ACC112 (cell line): ENCODE measurements around the gene SLC43A3.

Source experiments
- H2AFZ ChIP-seq: fragments of 200-600 bp; sonication (generic); one replicate; pipeline ENCODE4 v1.6.0; 2017; ENCODE audit warnings: antibody characterized with exemption, low read length; ENCODE audit not compliant: unreplicated experiment
- H3K27ac ChIP-seq: fragments of 200-600 bp; sonication (generic); 2 replicates; pipeline ENCODE4 v1.5.1; 2014; ENCODE audit warnings: low read depth, mild to moderate bottlenecking, antibody characterized with exemption, low read length, moderate library complexity
- H3K27me3 ChIP-seq: fragments of 200-600 bp; sonication (generic); 2 replicates; pipeline ENCODE4 v1.6.1; 2014; ENCODE audit warnings: mild to moderate bottlenecking, antibody characterized with exemption, low read length, moderate library complexity, mixed read lengths; ENCODE audit not compliant: insufficient read depth
- H3K36me3 ChIP-seq: fragments of 200-600 bp; sonication (generic); 2 replicates; pipeline ENCODE4 v1.6.1; 2016; ENCODE audit warnings: mild to moderate bottlenecking, antibody characterized with exemption, low read length, moderate library complexity, mixed read lengths; ENCODE audit not compliant: insufficient read depth
- H3K4me1 ChIP-seq: fragments of 200-600 bp; sonication (generic); one replicate; pipeline ENCODE4 v1.6.1; 2016; ENCODE audit warnings: low read length, mixed read lengths; ENCODE audit not compliant: insufficient read depth, unreplicated experiment, control insufficient read depth
- H3K4me3 ChIP-seq: fragments of 200-600 bp; sonication (generic); 2 replicates; pipeline ENCODE4 v1.5.1; 2014; ENCODE audit warnings: mild to moderate bottlenecking, low read depth, low read length
- H3K79me2 ChIP-seq: fragments of 200-600 bp; sonication (generic); one replicate; pipeline ENCODE4 v1.6.0; 2016; ENCODE audit warnings: low read length; ENCODE audit not compliant: control insufficient read depth, unreplicated experiment, insufficient read depth

The SLC43A3 gene

GRCh38 chr11:57394203-57394965, 32.5 kb downstream of the SLC43A3 start:
- Histone ChIP-seq H3K36me3 (no peaks in the 10 kb centered on the region), H3K27ac (no peak overlapping the region), H3K4me3 (no peak overlapping the region), H2AFZ (no peak overlapping the region), H3K27me3 (peaks cover 66% of the 10 kb centered on the region), H3K4me1 (no peaks in the 10 kb centered on the region), H3K79me2 (no peaks in the 10 kb centered on the region)

DNA sequence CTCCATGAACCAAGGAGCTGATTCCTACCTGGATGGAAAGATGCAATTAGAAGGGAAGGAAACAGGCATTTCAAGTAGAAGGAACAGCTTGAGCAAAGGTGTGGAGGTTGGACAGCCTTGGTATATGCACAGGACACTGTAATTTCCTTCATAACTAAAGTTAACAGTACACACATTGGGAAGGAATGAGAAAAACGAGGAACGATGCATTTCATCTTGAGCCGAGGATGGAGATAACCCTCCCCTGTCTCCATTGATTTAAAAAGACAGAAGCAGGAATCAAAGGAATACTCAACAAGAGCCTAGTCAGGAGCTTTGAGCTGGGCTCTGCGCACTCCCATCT, 34.2 kb downstream of the SLC43A3 start:
- Histone ChIP-seq H3K36me3 (no peaks in the 10 kb centered on the region), H3K4me3 (no peak overlapping the region), H3K4me1 (no peaks in the 10 kb centered on the region), H3K27me3 (peaks cover 69% of the 10 kb centered on the region), H2AFZ (no peak overlapping the region), H3K27ac (no peak overlapping the region), H3K79me2 (no peaks in the 10 kb centered on the region)

DNA sequence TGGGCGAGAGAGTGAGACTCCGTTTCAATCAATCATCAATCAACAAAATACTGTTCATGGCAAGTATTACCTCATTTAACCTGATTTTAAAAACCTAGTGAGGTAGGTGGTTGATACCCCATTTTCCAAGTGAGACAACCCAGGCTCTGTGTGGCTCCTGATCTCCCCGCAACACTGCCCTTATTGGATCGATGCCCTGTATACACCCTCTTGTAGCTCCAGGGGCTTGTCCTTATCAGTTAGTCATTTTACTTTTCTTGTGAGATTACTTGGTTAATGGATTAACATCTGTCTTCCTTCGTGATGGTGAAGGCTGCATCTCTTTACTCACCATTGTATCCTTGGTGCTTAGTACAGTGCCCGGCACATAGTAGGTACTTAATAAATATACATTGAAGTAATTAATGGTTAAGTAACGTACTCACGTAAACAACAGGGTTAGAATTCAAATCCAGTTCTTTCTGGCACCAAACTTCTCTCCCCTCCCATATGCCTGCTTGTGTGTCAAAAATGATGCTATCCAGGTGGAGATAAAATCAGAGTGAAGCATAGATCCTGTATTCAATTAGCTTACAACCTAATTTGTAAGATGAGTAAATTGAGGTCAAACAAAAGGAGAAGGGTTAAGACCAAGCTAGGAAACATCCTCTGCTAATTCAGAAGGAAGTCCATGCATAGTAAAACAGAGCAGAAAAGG, 34.7 kb downstream of the SLC43A3 start:
- no peaks in the 10 kb centered on the region for H3K79me2 ChIP-seq
- H3K4me1 ChIP-seq, result no peaks in the 10 kb centered on the region
- no peak overlapping the region for H2AFZ ChIP-seq
- H3K36me3 ChIP-seq, result no peaks in the 10 kb centered on the region
- H3K27me3 ChIP-seq, result peaks cover 68% of the 10 kb centered on the region
- H3K4me3 ChIP-seq, result no peak overlapping the region
- no peak overlapping the region for H3K27ac ChIP-seq

- Histone ChIP-seq H2AFZ (no peak overlapping the region), H3K79me2 (no peaks in the 10 kb centered on the region), H3K36me3 (no peaks in the 10 kb centered on the region), H3K27ac (no peak overlapping the region), H3K4me1 (no peaks in the 10 kb centered on the region), H3K27me3 (peaks cover 72% of the 10 kb centered on the region), H3K4me3 (no peak overlapping the region)
These were observed 35.4 kb downstream of the SLC43A3 start for GRCh38 chr11:57391539-57391938.

DNA sequence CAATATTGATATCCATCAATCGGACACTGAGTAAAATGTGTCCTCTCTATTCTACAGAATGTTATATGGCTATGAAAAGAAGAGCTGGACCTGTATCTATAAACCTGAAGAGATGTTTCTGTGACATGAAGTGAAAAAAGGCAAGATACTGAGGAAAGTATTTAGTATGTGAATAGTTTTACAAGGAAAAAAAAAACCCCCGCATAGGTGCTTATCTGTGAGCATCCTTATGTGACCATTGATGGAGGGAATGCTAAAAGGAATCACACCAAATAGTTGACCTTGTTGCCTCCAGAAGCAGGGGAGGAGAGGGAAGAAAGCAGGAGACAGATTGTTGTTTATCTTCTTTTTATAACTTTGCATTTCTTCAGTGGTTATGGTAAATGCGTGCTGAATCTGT, 35.8 kb downstream of the SLC43A3 start:
- no peaks in the 10 kb centered on the region for H3K4me1 ChIP-seq
- H3K36me3 ChIP-seq, result no peaks in the 10 kb centered on the region
- H3K27ac ChIP-seq, result no peak overlapping the region
- peaks cover 72% of the 10 kb centered on the region for H3K27me3 ChIP-seq
- no peak overlapping the region for H2AFZ ChIP-seq
- no peaks in the 10 kb centered on the region for H3K79me2 ChIP-seq
- H3K4me3 ChIP-seq, result no peak overlapping the region

GRCh38 chr11:57390535-57390934, 36.4 kb downstream of the SLC43A3 start, which contains the start of gene PRG2:
Gene PRG2 (minus strand): TSS chr11:57390650. CDS start chr11:57389944, 706 bp downstream.
- Histone ChIP-seq H3K36me3 (no peaks in the 10 kb centered on the region), H3K4me3 (no peak within 1 kb of the TSS), H3K4me1 (no peaks in the 10 kb centered on the region), H3K27me3 (peaks cover 72% of the 10 kb centered on the region), H3K27ac (no peak within 1 kb of the TSS), H3K79me2 (no peaks in the 10 kb centered on the region), H2AFZ (no peak within 1 kb of the TSS)

GRCh38 chr11:57387289-57388030, 39.5 kb downstream of the SLC43A3 start:
- H3K36me3 ChIP-seq, result no peaks in the 10 kb centered on the region
- no peaks in the 10 kb centered on the region for H3K79me2 ChIP-seq
- no peak overlapping the region for H3K27ac ChIP-seq
- no peak overlapping the region for H2AFZ ChIP-seq
- H3K4me1 ChIP-seq, result no peaks in the 10 kb centered on the region
- peaks cover 58% of the 10 kb centered on the region for H3K27me3 ChIP-seq
- no peak overlapping the region for H3K4me3 ChIP-seq

DNA sequence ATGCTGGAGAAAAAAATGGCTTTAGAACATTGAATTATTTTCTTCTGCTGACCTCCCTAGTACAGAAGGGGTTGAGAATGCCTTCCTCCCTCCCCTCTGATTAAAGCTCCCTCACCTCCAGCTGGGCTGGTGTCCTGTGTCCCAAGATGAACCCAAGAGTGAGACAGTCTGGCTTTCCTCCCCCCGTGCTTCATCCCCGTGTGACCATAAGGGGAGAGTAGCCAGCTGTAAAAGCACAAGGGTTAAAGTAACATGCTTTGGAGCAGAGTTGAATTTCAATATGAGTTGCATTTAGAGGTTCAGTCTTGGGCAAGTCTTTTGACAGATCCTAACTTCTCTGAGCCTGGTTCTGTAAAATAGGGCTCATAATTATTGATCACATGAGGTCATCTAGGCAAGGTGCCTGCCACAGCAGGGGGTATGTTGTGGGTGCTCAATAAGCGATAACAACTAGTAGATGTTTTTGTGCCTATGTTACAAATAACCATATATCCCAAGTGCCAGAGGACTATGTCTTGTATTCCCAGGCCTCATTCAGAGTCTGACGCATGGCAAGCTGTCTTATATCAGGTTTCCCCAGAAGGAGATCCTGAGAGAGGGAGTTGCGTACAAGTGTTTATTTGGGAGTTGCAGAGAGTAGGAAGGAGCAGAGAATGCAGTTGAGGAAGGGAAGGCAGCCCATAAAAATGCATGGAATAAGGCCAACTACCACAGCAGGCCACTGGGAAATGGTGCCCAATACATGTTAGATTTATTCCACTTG, 40.6 kb downstream of the SLC43A3 start:
- no peaks in the 10 kb centered on the region for H3K79me2 ChIP-seq
- H3K27me3 ChIP-seq, result peaks cover 62% of the 10 kb centered on the region
- no peak overlapping the region for H2AFZ ChIP-seq
- H3K4me1 ChIP-seq, result no peaks in the 10 kb centered on the region
- no peak overlapping the region for H3K27ac ChIP-seq
- H3K4me3 ChIP-seq, result no peak overlapping the region
- no peaks in the 10 kb centered on the region for H3K36me3 ChIP-seq

DNA sequence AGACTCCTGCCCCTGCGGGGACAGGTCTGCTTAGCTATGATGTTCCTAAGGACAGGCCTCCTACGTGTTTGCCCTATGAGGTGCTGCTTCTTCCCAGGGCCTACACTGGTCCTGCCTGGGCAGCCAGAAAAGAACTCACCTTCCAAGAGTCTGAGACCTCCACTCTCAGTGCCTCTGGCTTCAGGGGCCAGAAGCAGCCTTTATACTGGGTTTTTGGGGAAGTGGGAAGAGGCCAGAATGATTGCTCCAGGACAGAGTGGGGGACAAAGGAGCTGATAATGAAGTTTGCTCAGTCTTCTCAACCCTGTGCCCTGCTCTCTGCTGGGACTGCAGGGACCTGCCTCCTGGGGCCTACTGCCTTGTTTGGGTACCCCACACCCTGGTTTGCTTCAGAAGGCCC, 45.9 kb downstream of the SLC43A3 start, which contains the start of gene PRG3:
TSS of gene PRG3 (minus strand) at position 176 of the 400 bp plus-strand sequence. CDS start 442 bp downstream, outside the sequence.
- no peak within 1 kb of the TSS for H3K4me3 ChIP-seq
- H3K4me1 ChIP-seq, result no peaks in the 10 kb centered on the region

DNA sequence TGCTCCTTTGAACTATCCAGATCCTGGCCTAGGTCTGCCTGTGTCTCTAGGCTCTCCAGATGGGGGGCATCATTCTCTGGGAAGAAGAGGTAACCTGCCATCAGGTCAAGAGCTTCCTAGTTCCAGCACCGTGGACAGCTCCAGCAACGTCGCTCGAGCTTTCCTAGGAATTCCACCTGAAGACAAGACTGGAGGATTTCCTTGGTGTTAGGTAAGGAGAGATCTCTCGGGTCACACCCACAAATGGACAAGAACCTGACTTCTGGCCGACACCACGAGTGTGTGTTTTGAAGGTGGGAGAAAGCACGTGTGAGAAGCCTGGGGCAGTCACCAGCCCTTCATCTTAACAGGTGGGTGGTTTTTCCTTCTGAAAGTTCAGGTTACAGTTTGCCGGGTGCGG, 47.2 kb downstream of the SLC43A3 start:
- no peaks in the 10 kb centered on the region for H3K36me3 ChIP-seq
- no peak overlapping the region for H2AFZ ChIP-seq
- no peak overlapping the region for H3K27ac ChIP-seq
- no peaks in the 10 kb centered on the region for H3K4me1 ChIP-seq
- H3K4me3 ChIP-seq, result no peak overlapping the region
- H3K27me3 ChIP-seq, result peaks cover 62% of the 10 kb centered on the region
- H3K79me2 ChIP-seq, result no peaks in the 10 kb centered on the region

More for the DNA sequence above, 45.9 kb downstream of the SLC43A3 start, which contains the start of gene PRG3:
- Histone ChIP-seq H3K36me3 (no peaks in the 10 kb centered on the region), H3K79me2 (no peaks in the 10 kb centered on the region), H3K27me3 (peaks cover 66% of the 10 kb centered on the region), H2AFZ (no peak within 1 kb of the TSS), H3K27ac (no peak within 1 kb of the TSS)
